ENCODE data around the gene AIFM2. TPM values are rescaled to one million over a fixed set of nuclear protein-coding genes. Genes with fewer than 3 reads are reported as not detected.

Gene AIFM2
- total and polyA plus RNA-seq, 2 of the 13 experiments (the other 11 are each of a cell fraction or from before 2014, with no cell fraction given), result 20.3 to 29.5 TPM

DNA sequence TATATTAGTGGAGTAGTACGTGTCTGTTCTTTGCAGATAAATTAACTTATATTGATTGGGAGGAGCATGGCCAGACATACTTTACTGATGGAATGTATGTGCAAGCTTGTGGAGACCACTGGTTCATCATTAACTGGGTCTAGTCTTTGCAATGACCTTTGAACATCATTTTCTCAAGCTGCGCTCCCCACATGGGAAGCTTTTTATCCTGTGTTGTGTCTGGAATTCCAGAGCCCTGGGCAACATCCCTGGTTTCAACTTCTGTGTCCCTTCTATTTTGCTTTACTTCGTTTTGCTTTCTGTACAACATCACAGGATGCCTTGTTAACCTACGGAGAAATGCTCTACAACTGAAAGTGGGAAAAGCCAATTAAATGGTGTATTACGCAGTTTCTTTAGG lies 41.7 kb downstream of the AIFM2 start (continued):
- TF ChIP-seq, protein P1, sequence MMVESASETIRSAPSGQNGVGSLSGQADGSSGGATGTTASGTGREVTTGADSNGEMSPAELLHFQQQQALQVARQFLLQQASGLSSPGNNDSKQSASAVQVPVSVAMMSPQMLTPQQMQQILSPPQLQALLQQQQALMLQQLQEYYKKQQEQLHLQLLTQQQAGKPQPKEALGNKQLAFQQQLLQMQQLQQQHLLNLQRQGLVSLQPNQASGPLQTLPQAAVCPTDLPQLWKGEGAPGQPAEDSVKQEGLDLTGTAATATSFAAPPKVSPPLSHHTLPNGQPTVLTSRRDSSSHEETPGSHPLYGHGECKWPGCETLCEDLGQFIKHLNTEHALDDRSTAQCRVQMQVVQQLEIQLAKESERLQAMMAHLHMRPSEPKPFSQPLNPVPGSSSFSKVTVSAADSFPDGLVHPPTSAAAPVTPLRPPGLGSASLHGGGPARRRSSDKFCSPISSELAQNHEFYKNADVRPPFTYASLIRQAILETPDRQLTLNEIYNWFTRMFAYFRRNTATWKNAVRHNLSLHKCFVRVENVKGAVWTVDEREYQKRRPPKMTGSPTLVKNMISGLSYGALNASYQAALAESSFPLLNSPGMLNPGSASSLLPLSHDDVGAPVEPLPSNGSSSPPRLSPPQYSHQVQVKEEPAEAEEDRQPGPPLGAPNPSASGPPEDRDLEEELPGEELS (CRISPR knock-in tag; IDR thresholded peaks at IDR 0.05), result peak; percentile 92
- no peak for TF ChIP-seq ZNF616 (CRISPR knock-in tag; IDR thresholded peaks at IDR 0.05; ENCODE audit: low read depth)
- TF ChIP-seq GATAD1 (CRISPR knock-in tag; IDR thresholded peaks at IDR 0.05), result no peak; the same call in 1 of the 2 replicates
- no peak for TF ChIP-seq FIP1L1 (IDR thresholded peaks at IDR 0.05; ENCODE audit: borderline replicate concordance, insufficient read depth, low read depth, low read length)
- peak; percentile 34; the same call in 1 of the 2 replicates for TF ChIP-seq ZNF775 (CRISPR knock-in tag; IDR thresholded peaks at IDR 0.05; ENCODE audit: borderline replicate concordance)
- peak; percentile 96 for TF ChIP-seq PPARG (CRISPR knock-in tag; conservative IDR thresholded peaks at IDR 0.05)
- no peak for TF ChIP-seq ZNF773 (CRISPR knock-in tag; IDR thresholded peaks at IDR 0.05; ENCODE audit: borderline replicate concordance)
- TF ChIP-seq ZNF484 (CRISPR knock-in tag; IDR thresholded peaks at IDR 0.05; ENCODE audit: borderline replicate concordance, low read depth), result no peak
- TF ChIP-seq REPIN1 (CRISPR knock-in tag; IDR thresholded peaks at IDR 0.05; ENCODE audit: borderline replicate concordance, low read depth), result peak; percentile 86
- no peak for TF ChIP-seq ZSCAN21 (CRISPR knock-in tag; IDR thresholded peaks at IDR 0.05; ENCODE audit: borderline replicate concordance)
- no peak for TF ChIP-seq RELA (CRISPR knock-in tag; IDR thresholded peaks at IDR 0.05)
- no peak for TF ChIP-seq ZSCAN12 (CRISPR knock-in tag; IDR thresholded peaks at IDR 0.05)
- no peak for TF ChIP-seq U2AF2 (IDR thresholded peaks at IDR 0.05; ENCODE audit: low read depth, low read length)
- TF ChIP-seq ADNP (CRISPR knock-in tag; IDR thresholded peaks at IDR 0.05), result no peak
- TF ChIP-seq ZNF788 (CRISPR knock-in tag; IDR thresholded peaks at IDR 0.05; ENCODE audit: borderline replicate concordance), result no peak; the same call in 1 of the 2 replicates
- no peak for TF ChIP-seq ZNF749 (CRISPR knock-in tag; IDR thresholded peaks at IDR 0.05; ENCODE audit: borderline replicate concordance)
- no peak for TF ChIP-seq SOX6 (IDR thresholded peaks at IDR 0.05)
- peak; percentile 82 for TF ChIP-seq SOX6 (CRISPR knock-in tag; IDR thresholded peaks at IDR 0.05)
- TF ChIP-seq ZNF34 (CRISPR knock-in tag; IDR thresholded peaks at IDR 0.05; ENCODE audit: borderline replicate concordance), result no peak
- TF ChIP-seq IKZF1 (IDR thresholded peaks at IDR 0.05), result no peak
- TF ChIP-seq HIVEP1 (CRISPR knock-in tag; IDR thresholded peaks at IDR 0.05), result no peak
- no peak for TF ChIP-seq CHD2 (IDR thresholded peaks at IDR 0.05; ENCODE audit: low read depth, low read length)
- TF ChIP-seq KDM3A (CRISPR knock-in tag; IDR thresholded peaks at IDR 0.05; ENCODE audit: low read depth), result no peak
- no peak for TF ChIP-seq PLRG1 (conservative IDR thresholded peaks at IDR 0.05)
- 0 out of 2 replicates have a peak, but pooled peaks have one; percentile 9 for TF ChIP-seq NR2F6 (IDR thresholded peaks at IDR 0.05)
- TF ChIP-seq NR2F6 (CRISPR knock-in tag; IDR thresholded peaks at IDR 0.05), result peak; percentile 57; the same call in 1 of the 2 replicates
- no peak for TF ChIP-seq HNRNPLL (IDR thresholded peaks at IDR 0.05; ENCODE audit: low read depth, low read length, poor library complexity, severe bottlenecking)
- peak; percentile 54; the same call in 1 of the 2 replicates for TF ChIP-seq CEBPB (IDR thresholded peaks at IDR 0.05; ENCODE audit: borderline replicate concordance, low read depth, low read length)
- TF ChIP-seq DMAP1 (CRISPR knock-in tag; IDR thresholded peaks at IDR 0.05), result peak; percentile 67
- no peak for TF ChIP-seq ZNF615 (CRISPR knock-in tag; IDR thresholded peaks at IDR 0.05; ENCODE audit: borderline replicate concordance)
- no peak for TF ChIP-seq ATRX (CRISPR knock-in tag; IDR thresholded peaks at IDR 0.05; ENCODE audit: borderline replicate concordance)
- TF ChIP-seq ZBTB8A (CRISPR knock-in tag; IDR thresholded peaks at IDR 0.05; ENCODE audit: borderline replicate concordance, low read depth), result no peak
- no peak for TF ChIP-seq ZFP37 (CRISPR knock-in tag; IDR thresholded peaks at IDR 0.05; ENCODE audit: borderline replicate concordance)
- TF ChIP-seq HNF4A (CRISPR knock-in tag; IDR thresholded peaks at IDR 0.05), result peak; percentile 93
- TF ChIP-seq ZC3H13 (CRISPR knock-in tag; IDR thresholded peaks at IDR 0.05), result no peak
- no peak for TF ChIP-seq ZNF792 (CRISPR knock-in tag; IDR thresholded peaks at IDR 0.05)

Data from HepG2 (cell line).